ENCODE results near the gene PRLR.

GRCh38 chr5:35242702-35243258, 12.5 kb upstream of the PRLR start:
- TF ChIP-seq CTCF (IDR thresholded peaks at IDR 0.05): no peak
- no peak for TF ChIP-seq POLR2A (IDR thresholded peaks at IDR 0.05)

All from right lobe of liver (tissue), 4 donors.